Measurements from ENCODE around the gene DNMT1. TPM values are rescaled to one million over a fixed set of nuclear protein-coding genes. Genes with fewer than 3 reads are reported as not detected.

The DNMT1 gene
- polyA plus RNA-seq, 1 donor from 2014 or later: 58.4 TPM

DNA sequence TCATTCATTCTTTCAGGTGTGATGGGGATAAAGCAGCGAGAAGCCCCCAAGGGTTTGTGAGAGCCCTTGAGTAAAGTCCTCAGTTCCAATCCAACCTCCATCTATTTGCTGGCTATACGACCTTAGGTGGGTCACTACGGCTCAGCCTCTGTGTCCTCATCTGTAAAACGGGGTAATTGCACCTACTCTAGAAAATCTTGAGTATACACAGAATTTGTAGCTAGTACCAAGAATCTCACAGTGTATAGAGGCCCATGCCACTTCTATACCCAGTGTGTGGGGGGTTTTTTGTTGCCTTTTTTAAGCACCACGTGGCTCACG, 406 bp upstream of the DNMT1 start:
- no peaks in the 10 kb centered on the region for H3K27me3 ChIP-seq (ENCODE audit: insufficient read depth, low read depth, low read length)
- peak overlapping the region; percentile 87 for H3K27ac ChIP-seq (ENCODE audit: low read length)
- peak overlapping the region; percentile 63 for H2AFZ ChIP-seq (ENCODE audit: low read depth, low read length)
- H3K9me3 ChIP-seq (ENCODE audit: low read length): no peaks in the 10 kb centered on the region
- no peaks in the 10 kb centered on the region for H3K9me2 ChIP-seq (ENCODE audit: insufficient read depth, low read length)
- H3F3A ChIP-seq (ENCODE audit: insufficient read depth, low read length, poor library complexity, severe bottlenecking): no peaks in the 10 kb centered on the region
- peak overlapping the region; percentile 47 for H3K9ac ChIP-seq (ENCODE audit: low read length)
- no peaks in the 10 kb centered on the region for H4K20me1 ChIP-seq (ENCODE audit: insufficient read depth)
- TF ChIP-seq MXI1 (conservative IDR thresholded peaks at IDR 0.05; ENCODE audit: poor library complexity, severe bottlenecking) (no peak), RAD21 (conservative IDR thresholded peaks at IDR 0.05) (peak; percentile 1), REST (IDR thresholded peaks at IDR 0.05; ENCODE audit: borderline replicate concordance) (no peak), EP300 (conservative IDR thresholded peaks at IDR 0.05; ENCODE audit: poor library complexity, severe bottlenecking) (peak; percentile 8)
- H3K4me3 ChIP-seq (ENCODE audit: low read length): peak overlapping the region; percentile 95
- H3K36me3 ChIP-seq (ENCODE audit: insufficient read depth, low read length): no peaks in the 10 kb centered on the region
- H3K4me2 ChIP-seq (ENCODE audit: low read length): no peak overlapping the region
- peaks cover 38% of the 10 kb centered on the region for H3K79me2 ChIP-seq (replicated peaks; ENCODE audit: insufficient read depth, low read length)

GRCh38 chr19:10193790-10194499, 808 bp downstream of the DNMT1 start:
- H3K27ac ChIP-seq (ENCODE audit: low read length): peak overlapping the region; percentile 87
- peak overlapping the region; percentile 81 for H3K4me2 ChIP-seq (ENCODE audit: low read length)
- no peaks in the 10 kb centered on the region for H4K20me1 ChIP-seq (ENCODE audit: insufficient read depth)
- H3K9me2 ChIP-seq (ENCODE audit: insufficient read depth, low read length): no peaks in the 10 kb centered on the region
- no peak for TF ChIP-seq EP300 (conservative IDR thresholded peaks at IDR 0.05; ENCODE audit: poor library complexity, severe bottlenecking)
- no peak for TF ChIP-seq RAD21 (conservative IDR thresholded peaks at IDR 0.05)
- H3K4me3 ChIP-seq (ENCODE audit: low read length): peak overlapping the region; percentile 95
- H3K27me3 ChIP-seq (ENCODE audit: insufficient read depth, low read depth, low read length): no peaks in the 10 kb centered on the region
- H3K79me2 ChIP-seq (replicated peaks; ENCODE audit: insufficient read depth, low read length): peaks cover 48% of the 10 kb centered on the region
- H3K9me3 ChIP-seq (ENCODE audit: low read length): no peaks in the 10 kb centered on the region
- H3F3A ChIP-seq (ENCODE audit: insufficient read depth, low read length, poor library complexity, severe bottlenecking): no peaks in the 10 kb centered on the region
- H3K9ac ChIP-seq (ENCODE audit: low read length): peak overlapping the region; percentile 86
- no peaks in the 10 kb centered on the region for H3K36me3 ChIP-seq (ENCODE audit: insufficient read depth, low read length)
- peak overlapping the region; percentile 23 for H2AFZ ChIP-seq (ENCODE audit: low read depth, low read length)

DNA sequence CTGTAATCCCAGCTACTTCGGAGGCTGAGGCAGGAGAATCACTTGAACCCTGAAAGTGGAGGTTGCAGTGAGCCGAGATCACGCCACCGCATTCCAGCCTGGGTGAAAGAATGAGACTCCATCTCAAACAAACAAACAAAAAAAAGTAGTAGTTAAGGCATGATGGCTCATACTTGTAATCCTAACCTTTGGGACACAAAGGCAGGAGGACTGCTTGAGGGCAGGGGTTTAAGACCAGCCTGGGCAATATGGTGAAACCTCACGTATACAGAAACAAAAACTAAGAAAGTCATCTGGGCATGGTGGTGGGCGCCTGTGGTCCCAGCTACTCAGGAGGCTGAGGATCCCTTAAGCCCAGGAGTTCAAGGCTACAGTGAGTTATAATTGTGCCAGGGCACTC, 1.8 kb downstream of the DNMT1 start:
- Histone ChIP-seq H3F3A (ENCODE audit: insufficient read depth, low read length, poor library complexity, severe bottlenecking) (no peaks in the 10 kb centered on the region), H3K27ac (ENCODE audit: low read length) (no peak overlapping the region), H3K27me3 (ENCODE audit: insufficient read depth, low read depth, low read length) (no peaks in the 10 kb centered on the region), H3K36me3 (ENCODE audit: insufficient read depth, low read length) (no peaks in the 10 kb centered on the region), H3K79me2 (replicated peaks; ENCODE audit: insufficient read depth, low read length) (peaks cover 55% of the 10 kb centered on the region), H3K9ac (ENCODE audit: low read length) (no peak overlapping the region), H4K20me1 (ENCODE audit: insufficient read depth) (no peaks in the 10 kb centered on the region), H3K9me2 (ENCODE audit: insufficient read depth, low read length) (no peaks in the 10 kb centered on the region), H2AFZ (ENCODE audit: low read depth, low read length) (no peak overlapping the region), H3K4me3 (ENCODE audit: low read length) (peak overlapping the region; percentile 95), H3K4me2 (ENCODE audit: low read length) (no peak overlapping the region), H3K9me3 (ENCODE audit: low read length) (no peaks in the 10 kb centered on the region)
- TF ChIP-seq REST (IDR thresholded peaks at IDR 0.05; ENCODE audit: borderline replicate concordance) (no peak), EP300 (conservative IDR thresholded peaks at IDR 0.05; ENCODE audit: poor library complexity, severe bottlenecking) (no peak), RAD21 (conservative IDR thresholded peaks at IDR 0.05) (no peak), EZH2 (IDR thresholded peaks at IDR 0.05; ENCODE audit: borderline replicate concordance, insufficient read depth, low read length, poor library complexity, severe bottlenecking) (no peak), TAF1 (IDR thresholded peaks at IDR 0.05; ENCODE audit: low read depth) (no peak), POLR2AphosphoS5 (IDR thresholded peaks at IDR 0.05) (no peak), SMC3 (conservative IDR thresholded peaks at IDR 0.05; ENCODE audit: poor library complexity) (no peak), CTCF (IDR thresholded peaks at IDR 0.05; ENCODE audit: poor library complexity, severe bottlenecking) (no peak), MXI1 (conservative IDR thresholded peaks at IDR 0.05; ENCODE audit: poor library complexity, severe bottlenecking) (no peak)
